HepG2 (cell line): ENCODE data around the gene SPATA25. TPM values are rescaled to one million over a fixed set of nuclear protein-coding genes. Genes with fewer than 3 reads are reported as not detected.

Experiments
- ARID2 ChIP-seq: sonication (generic); formaldehyde crosslinking; IDR thresholded peaks from 2 replicates; pipeline ENCODE4 v1.8.1; 2022; ENCODE audit warnings: mild to moderate bottlenecking, missing genetic modification reagents, borderline replicate concordance
- ATAD3A ChIP-seq: sonication (generic); formaldehyde crosslinking; IDR thresholded peaks from 2 replicates; pipeline ENCODE4 v1.4.0; 2020; ENCODE audit warnings: missing genetic modification reagents
- ATF7 ChIP-seq, 2 experiments: fragments of 450-650 bp in 1 of 2; sonication (generic) in 1 of 2; formaldehyde crosslinking in 1 of 2; IDR thresholded peaks; 2 replicates each; pipeline versions ENCODE4 v1.4.0 to v1.6.1; 2016 to 2020; ENCODE audit warnings: antibody characterized with exemption in 1 of 2, mild to moderate bottlenecking in 1 of 2, missing genetic modification reagents in 1 of 2
- BCLAF1 ChIP-seq: fragments of 450-650 bp; IDR thresholded peaks from 2 replicates; pipeline ENCODE4 v1.6.1; 2017; ENCODE audit warnings: mild to moderate bottlenecking
- DRAP1 ChIP-seq: IDR thresholded peaks from 2 replicates; pipeline ENCODE4 v1.6.1; 2016; ENCODE audit warnings: missing genetic modification reagents, missing compliant biosample characterization
- FOXA3 ChIP-seq: IDR thresholded peaks from 2 replicates; pipeline ENCODE4 v1.6.1; 2016; ENCODE audit warnings: missing genetic modification reagents, missing compliant biosample characterization
- HIVEP1 ChIP-seq: sonication (generic); formaldehyde crosslinking; IDR thresholded peaks from 2 replicates; pipeline ENCODE4 v1.4.0; 2020; ENCODE audit warnings: mild to moderate bottlenecking, missing genetic modification reagents
- HNF1A ChIP-seq, 2 experiments: sonication (generic) in 1 of 2; formaldehyde crosslinking in 1 of 2; IDR thresholded peaks; 2 replicates each; pipeline versions ENCODE4 v1.4.0 to v1.6.1; 2016 to 2020; ENCODE audit warnings: borderline replicate concordance in 1 of 2, low read depth in 1 of 2, mild to moderate bottlenecking in 1 of 2, missing genetic modification reagents in 1 of 2
- MIER3 ChIP-seq: IDR thresholded peaks from 2 replicates; pipeline ENCODE4 v1.6.1; 2016; ENCODE audit warnings: missing compliant biosample characterization, borderline replicate concordance
- PITX1 ChIP-seq: sonication (generic); formaldehyde crosslinking; IDR thresholded peaks from 2 replicates; pipeline ENCODE4 v1.5.1; 2020; ENCODE audit warnings: mild to moderate bottlenecking, missing genetic modification reagents
- RFX3 ChIP-seq: IDR thresholded peaks from 2 replicates; pipeline ENCODE4 v1.6.1; 2016; ENCODE audit warnings: missing biosample characterization, missing genetic modification reagents
- RFXANK ChIP-seq: IDR thresholded peaks from 2 replicates; pipeline ENCODE4 v1.6.1; 2016
- SALL1 ChIP-seq: sonication (generic); formaldehyde crosslinking; IDR thresholded peaks from 2 replicates; pipeline ENCODE4 v1.8.0; 2022; ENCODE audit warnings: mild to moderate bottlenecking, missing genetic modification reagents
- TBL1XR1 ChIP-seq: fragments of 150-350 bp; IDR thresholded peaks from 2 replicates; pipeline ENCODE4 v1.6.1; 2014; ENCODE audit warnings: borderline replicate concordance, low read length; ENCODE audit not compliant: partially characterized antibody
- TBX2 ChIP-seq: sonication (generic); formaldehyde crosslinking; IDR thresholded peaks from 2 replicates; pipeline ENCODE4 v1.5.0; 2020; ENCODE audit warnings: missing genetic modification reagents, mild to moderate bottlenecking, borderline replicate concordance
- YEATS2 ChIP-seq: sonication (generic); formaldehyde crosslinking; IDR thresholded peaks from 2 replicates; pipeline ENCODE4 v1.4.0; 2020; ENCODE audit warnings: missing genetic modification reagents, borderline replicate concordance
- ZNF12 ChIP-seq: sonication (generic); formaldehyde crosslinking; IDR thresholded peaks from 2 replicates; pipeline ENCODE4 v1.5.0; 2020; ENCODE audit warnings: missing genetic modification reagents
- ZNF253 ChIP-seq: sonication (generic); formaldehyde crosslinking; IDR thresholded peaks from 2 replicates; pipeline ENCODE4 v1.8.0; 2022; ENCODE audit warnings: mild to moderate bottlenecking, missing genetic modification reagents, borderline replicate concordance
- ZNF260 ChIP-seq: sonication (generic); formaldehyde crosslinking; IDR thresholded peaks from 2 replicates; pipeline ENCODE4 v1.4.0; 2020; ENCODE audit warnings: missing genetic modification reagents, low read depth, mild to moderate bottlenecking, borderline replicate concordance
- ZNF580 ChIP-seq: IDR thresholded peaks from 2 replicates; pipeline ENCODE4 v1.6.1; 2016; ENCODE audit warnings: low read depth, borderline replicate concordance
- ZNF850 ChIP-seq: sonication (generic); formaldehyde crosslinking; conservative IDR thresholded peaks from 2 replicates; pipeline ENCODE4 v1.9.0; 2021; ENCODE audit warnings: mild to moderate bottlenecking, missing genetic modification reagents
- ZSCAN20 ChIP-seq: sonication (generic); formaldehyde crosslinking; IDR thresholded peaks from 2 replicates; pipeline ENCODE4 v1.4.0; 2020; ENCODE audit warnings: missing genetic modification reagents, mild to moderate bottlenecking, borderline replicate concordance
- polyA plus RNA-seq, 8 experiments: library from polyadenylated mRNA; depleted of rRNA in 3 of 8; stranded (reverse) in 7 of 8; unstranded in 1 of 8; fragments of >200 nt; fragmentation: Illumina TruSeq in 4 of 8; extraction: Trizol in 4 of 8; gene quantifications; 2 replicates each; pipeline versions ENCODE4 v1.2.1 to v1.2.3, GENCODE V29; 2011 to 2016; ENCODE audit warnings: low read depth in 4 of 8, missing spikeins in 1 of 8, mixed read lengths in 1 of 8; ENCODE audit not compliant: insufficient read depth in 1 of 8
- total RNA-seq, 5 experiments: library from RNA; depleted of rRNA; stranded (reverse); fragments of >200 nt; fragmentation: Illumina TruSeq; extraction: Trizol; gene quantifications; 2 replicates each; pipeline ENCODE4 v1.2.3, GENCODE V29; 2016; ENCODE audit warnings: low read depth in 1 of 5

Gene SPATA25
- total and polyA plus RNA-seq, 2 of the 13 experiments (the other 11 are each of a cell fraction or from before 2014, with no cell fraction given), result 4.8 to 7.6 TPM

GRCh38 chr20:45924391-45925261, 37.2 kb upstream of the SPATA25 start (continued):
- TF ChIP-seq ZNF260 (CRISPR knock-in tag) (no peak), PITX1 (CRISPR knock-in tag) (peak; percentile 65; the same call in 1 of the 2 replicates), ZNF12 (CRISPR knock-in tag) (no peak), ZSCAN20 (CRISPR knock-in tag) (no peak), HNF1A (IDR thresholded peaks at IDR 0.05; ENCODE audit: low read depth) (no peak), HNF1A (CRISPR knock-in tag; IDR thresholded peaks at IDR 0.05; ENCODE audit: borderline replicate concordance) (0 out of 2 replicates have a peak, but pooled peaks have one; percentile 16), SALL1 (CRISPR knock-in tag) (peak; percentile 67), TBL1XR1 (no peak), RFX3 (CRISPR knock-in tag) (no peak), RFXANK (no peak), YEATS2 (CRISPR knock-in tag) (no peak; the same call in 1 of the 2 replicates), BCLAF1 (no peak), FOXA3 (CRISPR knock-in tag) (peak; percentile 69), ATAD3A (CRISPR knock-in tag) (no peak), HIVEP1 (CRISPR knock-in tag) (no peak), ARID2 (peak; percentile 40; the same call in 1 of the 2 replicates), MIER3 (CRISPR knock-in tag) (no peak), ZNF253 (no peak), ZNF580 (CRISPR knock-in tag) (no peak), TBX2 (peak; percentile 46; the same call in 1 of the 2 replicates), ATF7 (IDR thresholded peaks at IDR 0.05) (no peak), ATF7 (CRISPR knock-in tag; IDR thresholded peaks at IDR 0.05) (no peak), ZNF850 (CRISPR knock-in tag) (no peak), DRAP1 (CRISPR knock-in tag) (no peak)
